Esophagus muscularis mucosa (tissue), 3 donors: ENCODE results near the gene PEPD.

ENCODE experiments used
- POLR2A ChIP-seq: fragments of 450-650 bp; IDR thresholded peaks from one replicate; pipeline ENCODE4 v1.6.1; 2017; ENCODE audit warnings: antibody characterized with exemption, moderate library complexity, mild to moderate bottlenecking, low read depth
- POLR2AphosphoS5 ChIP-seq, 2 donors: sonication (generic); formaldehyde crosslinking; IDR thresholded peaks; one replicate each; pipeline ENCODE4 v1.6.1; 2017; ENCODE audit warnings: antibody characterized with exemption in 2 of 2
- TF ChIP-seq, protein P1 (sequence below), 3 experiments: fragments of 200-600 bp in 2 of 3; fragments of 450-650 bp in 1 of 3; sonication (generic) in 2 of 3; IDR thresholded peaks; one replicate each; pipeline ENCODE4 v1.5.1; 2017 to 2019; ENCODE audit warnings: antibody characterized with exemption in 3 of 3, mild to moderate bottlenecking in 2 of 3, moderate library complexity in 1 of 3

GRCh38 chr19:33501693-33502356 lies 19.8 kb downstream of the PEPD start:
- TF ChIP-seq POLR2AphosphoS5 (IDR thresholded peaks at IDR 0.05), result no peak
- TF ChIP-seq, protein P1, sequence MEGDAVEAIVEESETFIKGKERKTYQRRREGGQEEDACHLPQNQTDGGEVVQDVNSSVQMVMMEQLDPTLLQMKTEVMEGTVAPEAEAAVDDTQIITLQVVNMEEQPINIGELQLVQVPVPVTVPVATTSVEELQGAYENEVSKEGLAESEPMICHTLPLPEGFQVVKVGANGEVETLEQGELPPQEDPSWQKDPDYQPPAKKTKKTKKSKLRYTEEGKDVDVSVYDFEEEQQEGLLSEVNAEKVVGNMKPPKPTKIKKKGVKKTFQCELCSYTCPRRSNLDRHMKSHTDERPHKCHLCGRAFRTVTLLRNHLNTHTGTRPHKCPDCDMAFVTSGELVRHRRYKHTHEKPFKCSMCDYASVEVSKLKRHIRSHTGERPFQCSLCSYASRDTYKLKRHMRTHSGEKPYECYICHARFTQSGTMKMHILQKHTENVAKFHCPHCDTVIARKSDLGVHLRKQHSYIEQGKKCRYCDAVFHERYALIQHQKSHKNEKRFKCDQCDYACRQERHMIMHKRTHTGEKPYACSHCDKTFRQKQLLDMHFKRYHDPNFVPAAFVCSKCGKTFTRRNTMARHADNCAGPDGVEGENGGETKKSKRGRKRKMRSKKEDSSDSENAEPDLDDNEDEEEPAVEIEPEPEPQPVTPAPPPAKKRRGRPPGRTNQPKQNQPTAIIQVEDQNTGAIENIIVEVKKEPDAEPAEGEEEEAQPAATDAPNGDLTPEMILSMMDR (IDR thresholded peaks at IDR 0.05), result no peak
- no peak for TF ChIP-seq POLR2A
